ENCODE data around the gene GAREM1. TPM values are rescaled to one million over a fixed set of nuclear protein-coding genes. Genes with fewer than 3 reads are reported as not detected.
A peak's percentile ranks its signal among the peaks of the same experiment; 100 is the strongest.

GAREM1 gene
- total RNA-seq, 1 experiment from 2014 or later = 11.1 TPM

GRCh38 chr18:32289483-32290075 is 181.1 kb downstream of the GAREM1 start:
- ChIA-PET RAD21 (ENCODE audit: low non-redundant PET in 1 of 2, low total read pairs in 2 of 2, uncharacterized antibody in 2 of 2, unreplicated experiment in 2 of 2) (interaction anchor here (0.6 to 1.5 kb wide), 6 partner anchors 150 to 260 kb away, joined by 3 to 7 read pairs (median 4); partner anchors contain the start of gene GAREM1 (in 2 of the 2)), CTCF (interaction anchor here (0.7 to 2.7 kb wide), 24 partner anchors 9 to 272 kb away, joined by 3 to 24 read pairs (median 5); partner anchors contain the start of gene GAREM1), POLR2A (interaction anchor here (0.9 kb wide), 1 partner anchor 181 kb away, joined by 4 read pairs; the partner anchor contains the start of gene GAREM1)
- Histone ChIP-seq H2AFZ (ENCODE audit: low read depth, low read length, poor library complexity, severe bottlenecking) (no peak overlapping the region), H3K4me3 (replicated peaks in 1 of 2; ENCODE audit: low read depth in 1 of 2, low read length in 2 of 2) (no peak overlapping the region), H3K27ac (ENCODE audit: low read depth, low read length) (no peak overlapping the region), H3K9ac (ENCODE audit: low read length) (no peak overlapping the region), H3K27me3 (ENCODE audit: insufficient read depth, low read length) (no peaks in the 10 kb centered on the region), H4K20me1 (ENCODE audit: insufficient read depth) (no peaks in the 10 kb centered on the region), H3K9me3 (ENCODE audit: control insufficient read depth in 1 of 2, insufficient read depth in 1 of 2, low read depth in 1 of 2, low read length in 2 of 2) (no peaks in the 10 kb centered on the region), H3K4me2 (ENCODE audit: low read length) (no peak overlapping the region), H3K79me2 (ENCODE audit: insufficient read depth, low read length) (no peaks in the 10 kb centered on the region), H3K36me3 (ENCODE audit: control insufficient read depth in 1 of 2, insufficient read depth in 2 of 2, low read length in 2 of 2) (no peaks in the 10 kb centered on the region), H3K9me2 (ENCODE audit: insufficient read depth) (no peaks in the 10 kb centered on the region), H3K4me1 (ENCODE audit: control insufficient read depth in 1 of 2, insufficient read depth in 2 of 2, low read length in 2 of 2) (peaks cover 0 to 2% of the 10 kb centered on the region in 2 experiments; a peak in 1 of 4 replicates)
- peak; percentile 72 to 82 (median 82); a peak in 5 of 6 replicates for TF ChIP-seq CTCF (IDR thresholded peaks at IDR 0.05 in 2 of 3, conservative IDR thresholded peaks at IDR 0.05 in 1 of 3; ENCODE audit: borderline replicate concordance in 1 of 3, insufficient read depth in 1 of 3, low read depth in 2 of 3, low read length in 2 of 3)
- no peak for TF ChIP-seq POLR2AphosphoS5 (IDR thresholded peaks at IDR 0.05; ENCODE audit: low read depth, low read length)
- TF ChIP-seq ZFX (IDR thresholded peaks at IDR 0.05) = no peak
- TF ChIP-seq SIN3A (IDR thresholded peaks at IDR 0.05; ENCODE audit: low read depth) = no peak
- no peak for TF ChIP-seq FOSL1 (IDR thresholded peaks at IDR 0.05; ENCODE audit: low read depth)
- TF ChIP-seq EGR1 (IDR thresholded peaks at IDR 0.05; ENCODE audit: low read depth) = no peak
- TF ChIP-seq EZH2phosphoT487 (IDR thresholded peaks at IDR 0.05; ENCODE audit: borderline replicate concordance) = no peak
- TF ChIP-seq YY1 (IDR thresholded peaks at IDR 0.05; ENCODE audit: extremely low read depth, insufficient replicate concordance, low read depth, low read length) = no peak
- TF ChIP-seq REST (IDR thresholded peaks at IDR 0.05; ENCODE audit: low read depth) = no peak
- no peak for TF ChIP-seq TCF7L2 (IDR thresholded peaks at IDR 0.05; ENCODE audit: borderline replicate concordance, extremely low read depth, insufficient read depth, insufficient read length)
- no peak for TF ChIP-seq SRF (IDR thresholded peaks at IDR 0.05; ENCODE audit: low read depth)
- no peak for TF ChIP-seq POLR2A (IDR thresholded peaks at IDR 0.05; ENCODE audit: borderline replicate concordance, extremely low read depth, insufficient read depth, insufficient read length)
- TF ChIP-seq CEBPB (IDR thresholded peaks at IDR 0.05; ENCODE audit: low read depth) = no peak
- no peak for TF ChIP-seq ZBTB33 (IDR thresholded peaks at IDR 0.05; ENCODE audit: extremely low read depth, insufficient replicate concordance, low read length)
- TF ChIP-seq RAD21 (IDR thresholded peaks at IDR 0.05; ENCODE audit: low read depth) = peak; percentile 73
- no TSS peak for BruUV-seq (replicated peaks)
- intact Hi-C loops (cut with micrococcal nuclease) = loop anchor here (1.0 kb wide), 2 partner anchors 182 to 260 kb away; no protein-coding TSS in a partner anchor
- DNase-seq (ENCODE audit: low read depth, low spot score) = peak; percentile 63
- peak; percentile 95 for ATAC-seq

Measured in HCT116 (cell line).